HG03025 (cell line): Measurements from ENCODE around the gene FER.
"Not testable (repeated sequence)": the region's sequence is repeated elsewhere in the genome, so short reads cannot be mapped to it uniquely, and the experiment has no call there.

ENCODE experiments used
- ATAC-seq: cut with Tn5 transposase; IDR thresholded peaks from one replicate; pipeline ENCODE4 v1.9.1; 2021; ENCODE audit warnings: mild to moderate bottlenecking, moderate library complexity; ENCODE audit not compliant: unreplicated experiment, low FRiP score

FER gene

DNA sequence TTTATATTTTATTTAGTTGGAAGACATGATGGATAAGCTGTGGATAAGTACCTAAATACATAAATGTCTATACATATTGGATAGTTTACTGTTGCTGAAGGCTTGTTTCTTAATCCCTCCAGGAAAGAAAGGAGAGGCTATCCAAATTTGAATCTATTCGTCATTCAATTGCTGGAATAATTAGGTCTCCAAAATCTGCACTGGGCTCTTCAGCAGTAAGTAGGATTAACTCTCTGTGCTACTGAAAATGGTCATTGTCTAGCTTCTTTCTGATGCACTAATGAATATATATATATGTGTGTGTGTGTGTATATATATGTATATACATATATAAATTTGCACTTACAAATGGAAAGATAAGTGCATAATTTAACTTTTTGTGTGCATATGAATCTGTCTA, 198.3 kb downstream of the FER start:
- ATAC-seq: no peak

- no peak for ATAC-seq
Measured at GRCh38 chr5:108947164-108947563, 199.5 kb downstream of the FER start.

- no peak for ATAC-seq
Measured at GRCh38 chr5:108950276-108950675, 202.6 kb downstream of the FER start.

DNA sequence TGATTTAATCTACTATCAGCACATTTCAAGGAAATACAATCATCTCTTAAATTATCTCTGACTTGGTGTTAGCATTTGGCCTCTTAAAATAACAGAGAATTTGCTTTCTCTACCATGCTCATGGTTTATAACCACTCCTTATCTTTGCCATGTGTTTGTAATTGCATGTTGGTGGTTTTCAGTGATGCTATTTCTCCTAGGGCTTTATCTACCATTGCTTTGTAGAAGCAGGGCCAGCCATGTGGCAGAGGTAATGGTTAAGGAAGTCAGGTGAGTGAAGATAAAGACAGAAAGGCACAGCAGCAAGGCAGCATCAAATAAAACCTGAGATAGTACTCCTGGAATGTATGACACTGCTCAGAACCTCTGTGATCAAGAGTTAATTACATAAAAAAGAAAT, 206.2 kb downstream of the FER start:
- ATAC-seq: no peak

GRCh38 chr5:108957333-108957732, 209.6 kb downstream of the FER start:
- no peak for ATAC-seq

- no peak for ATAC-seq
Measured at GRCh38 chr5:108966910-108967309, 219.2 kb downstream of the FER start.

GRCh38 chr5:108974594-108974993, 226.9 kb downstream of the FER start:
- ATAC-seq: no peak

DNA sequence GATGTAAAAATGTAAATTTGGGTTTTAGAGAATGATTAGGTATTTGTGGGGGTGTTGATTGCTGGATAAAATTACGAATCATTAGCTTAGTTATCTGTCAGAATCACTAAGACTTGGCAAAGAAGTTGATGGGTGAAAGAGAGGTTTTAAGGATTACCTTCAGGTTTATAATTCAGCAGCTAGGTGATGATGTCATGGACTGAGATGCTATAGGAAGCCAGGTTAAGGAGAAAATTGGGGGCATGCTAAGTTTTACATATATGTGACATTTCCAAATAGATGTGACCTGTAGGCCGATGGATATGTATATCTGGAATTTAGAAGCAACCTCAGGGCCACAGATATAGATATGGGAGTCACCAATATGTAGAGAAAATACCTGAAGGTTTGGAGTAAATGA, 228.0 kb downstream of the FER start:
- no peak for ATAC-seq

DNA sequence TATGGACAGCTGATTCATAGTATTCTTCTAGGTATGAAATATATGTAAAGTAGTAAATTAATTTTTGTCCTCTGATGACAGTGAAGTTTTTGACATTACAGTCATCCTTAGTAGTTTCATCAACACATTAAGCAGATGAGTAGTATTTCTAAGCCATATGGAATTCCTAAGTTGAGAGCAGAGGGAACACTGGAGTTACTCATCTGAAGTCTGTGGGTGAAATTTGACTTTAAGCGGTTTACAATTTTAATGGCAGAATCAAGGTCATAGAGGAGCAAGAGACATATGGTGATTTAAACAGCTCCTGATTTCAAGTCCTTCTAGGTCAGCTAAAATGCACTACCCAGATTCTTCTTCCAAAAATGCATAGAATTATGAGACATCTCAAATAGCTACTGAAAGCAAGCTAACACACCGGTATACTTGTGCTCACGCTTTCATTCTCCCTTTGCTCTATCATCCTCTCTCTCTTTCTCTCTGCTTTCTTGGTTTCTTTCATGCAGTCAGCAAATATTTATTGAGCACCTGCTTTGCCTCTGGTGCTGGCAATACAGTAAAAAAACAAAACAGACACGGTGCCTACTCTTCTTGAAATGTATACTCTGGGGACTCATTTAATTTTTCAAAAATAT, 235.9 kb downstream of the FER start:
- ATAC-seq: no peak

DNA sequence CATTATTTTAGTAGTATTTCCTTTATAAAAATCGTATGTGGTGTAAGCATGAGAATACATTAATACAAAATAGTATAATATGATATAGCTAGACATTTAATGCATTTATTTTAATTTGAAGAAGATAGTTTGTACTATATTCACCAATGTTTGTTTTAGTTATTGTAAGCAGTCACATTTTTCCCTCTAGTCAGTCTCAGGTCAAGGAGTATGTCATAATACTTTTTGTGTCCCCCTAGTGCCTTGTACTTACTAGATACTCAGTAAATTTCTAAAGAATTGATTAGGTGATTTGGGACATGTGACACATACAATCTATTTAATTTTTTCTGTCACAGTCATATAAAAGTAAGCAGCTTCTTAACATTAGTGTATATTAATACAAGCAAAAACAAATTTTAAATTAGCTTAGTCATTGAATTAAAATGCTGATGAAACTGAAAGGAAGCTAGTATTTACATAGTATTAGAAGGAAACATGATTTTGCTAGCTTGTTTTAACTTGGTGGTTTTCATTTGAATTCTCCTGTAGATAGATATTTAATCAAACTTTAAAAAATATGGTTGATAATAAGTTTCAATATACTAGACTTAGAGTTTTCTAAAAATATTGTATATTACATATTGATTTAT, 242.2 kb downstream of the FER start:
- no peak for ATAC-seq

- not testable (repeated sequence) for ATAC-seq
Measured at GRCh38 chr5:108992396-108993085, 244.8 kb downstream of the FER start.

DNA sequence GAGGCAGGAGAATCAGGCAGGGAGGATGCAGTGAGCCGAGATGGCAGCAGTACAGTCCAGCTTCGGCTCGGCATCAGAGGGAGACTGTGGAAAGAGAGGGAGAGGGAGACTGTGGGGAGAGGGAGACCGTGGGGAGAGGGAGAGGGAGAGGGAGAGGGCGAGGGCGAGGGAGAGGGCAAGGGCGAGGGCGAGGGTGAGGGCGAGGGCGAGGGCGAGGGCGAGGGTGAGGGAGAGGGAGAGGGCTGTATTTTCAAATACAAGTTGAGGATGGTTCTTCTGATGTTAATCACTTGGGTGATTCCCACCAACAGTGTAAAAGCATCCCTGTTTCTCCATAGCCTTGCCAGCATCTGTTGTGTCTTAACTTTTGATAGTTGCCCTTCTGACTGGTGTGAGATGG, 245.7 kb downstream of the FER start:
- not testable (repeated sequence) for ATAC-seq

GRCh38 chr5:108997720-108998119, 250.0 kb downstream of the FER start:
- no peak for ATAC-seq

- no peak for ATAC-seq
Measured at GRCh38 chr5:108998216-108998615, 250.5 kb downstream of the FER start.

- no peak for ATAC-seq
Measured at GRCh38 chr5:109003928-109004327, 256.2 kb downstream of the FER start.

- ATAC-seq: no peak
Measured at GRCh38 chr5:109005297-109006009, 257.8 kb downstream of the FER start.

- ATAC-seq: no peak
Measured at GRCh38 chr5:109006129-109006528, 258.4 kb downstream of the FER start.

GRCh38 chr5:109016300-109016699, 268.6 kb downstream of the FER start:
- no peak for ATAC-seq

DNA sequence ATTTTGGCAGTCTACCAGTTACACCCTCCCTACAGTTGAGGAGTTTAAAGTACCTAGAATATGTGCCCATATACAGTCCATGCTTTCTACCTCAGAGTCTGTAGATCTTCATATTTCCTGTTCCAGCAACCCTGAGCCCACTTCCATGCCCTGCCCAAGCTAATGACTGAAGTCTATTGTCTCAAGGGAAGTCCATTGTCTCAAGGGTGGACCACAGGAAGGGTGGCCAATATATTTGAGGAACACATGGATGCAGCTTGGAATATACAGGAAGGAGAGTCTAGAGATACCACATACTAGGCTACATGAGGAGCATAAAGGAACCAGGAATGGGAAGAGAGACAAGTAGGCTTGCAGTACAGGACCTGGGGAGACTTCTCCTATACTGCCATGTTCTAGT, 274.4 kb downstream of the FER start:
- ATAC-seq: no peak

DNA sequence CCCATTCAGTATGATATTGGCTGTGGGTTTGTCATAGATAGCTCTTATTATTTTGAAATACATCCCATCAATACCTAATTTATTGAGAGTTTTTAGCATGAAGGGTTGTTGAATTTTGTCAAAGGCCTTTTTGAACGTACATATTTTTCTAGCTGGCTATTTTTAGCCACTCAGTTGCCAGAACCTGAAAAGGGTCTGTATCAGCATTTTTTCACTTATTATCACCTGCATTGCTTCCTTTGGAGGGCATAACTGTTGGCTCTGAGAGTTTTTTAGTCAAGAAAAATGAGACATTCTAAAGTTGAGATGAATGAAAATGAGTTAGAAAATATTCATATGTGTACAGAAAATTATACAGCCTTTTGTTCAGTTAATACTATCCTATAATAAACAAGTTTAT, 278.0 kb downstream of the FER start:
- not testable (repeated sequence) for ATAC-seq

DNA sequence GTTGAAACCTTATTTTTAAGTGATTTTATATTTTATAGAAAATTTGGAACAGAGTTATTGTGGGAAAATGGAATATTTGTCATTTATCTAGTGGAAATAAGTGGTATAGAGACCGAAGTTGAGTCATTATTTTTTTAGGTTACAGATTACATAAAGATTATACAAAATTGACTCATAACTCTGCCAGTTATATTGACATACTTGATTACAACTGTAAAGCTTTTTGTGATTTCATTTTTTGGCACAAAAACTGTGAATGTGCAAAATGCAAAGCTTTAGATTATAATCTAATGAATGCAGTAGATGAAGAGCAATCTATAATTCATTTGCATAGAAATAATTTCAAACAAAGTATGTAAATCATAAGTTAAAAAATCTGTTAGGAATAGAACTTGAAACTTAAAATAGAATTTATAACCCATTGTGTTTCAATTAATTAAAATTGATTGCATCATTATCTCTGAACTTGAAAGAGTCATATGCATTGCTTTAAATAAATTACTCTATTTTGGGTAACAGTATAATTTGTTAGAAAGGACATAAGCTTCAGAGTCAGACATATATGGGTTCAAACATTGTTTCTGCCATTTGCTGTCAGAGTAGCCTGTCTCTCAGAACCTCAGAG, 280.4 kb downstream of the FER start:
- no peak for ATAC-seq
